CD14-positive monocyte (primary cell): ENCODE results near the gene RPTOR. TPM values are rescaled to one million over a fixed set of nuclear protein-coding genes. Genes with fewer than 3 reads are reported as not detected.

Experiments used
- DNase-seq, 3 donors: peaks; one replicate each; pipeline ENCODE4 v3.0.0-alpha.2; 2011 to 2022
- H2AFZ ChIP-seq: 2 replicates; pipeline ENCODE4 v1.6.0; 2012; ENCODE audit warnings: mild to moderate bottlenecking, low read depth, low read length, inconsistent platforms; ENCODE audit not compliant: insufficient read depth, poor library complexity, severe bottlenecking
- H3K27ac ChIP-seq, 2 donors: 1 replicate in 1 of 2; 2 replicates in 1 of 2; pipeline ENCODE4 v1.5.1; 2012 to 2013; ENCODE audit warnings: low read length in 2 of 2, control low read depth in 1 of 2, inconsistent platforms in 1 of 2, low read depth in 1 of 2, mild to moderate bottlenecking in 1 of 2
- H3K27me3 ChIP-seq, 2 donors: one replicate each; pipeline versions ENCODE4 v1.6.0 to v1.6.1; 2011 to 2013; ENCODE audit warnings: low read length in 2 of 2; ENCODE audit not compliant: control insufficient read depth in 2 of 2, insufficient read depth in 2 of 2
- H3K36me3 ChIP-seq, 2 donors: replicated peaks in 1 of 2; 1 replicate in 1 of 2; 2 replicates in 1 of 2; pipeline versions ENCODE4 v1.5.1 to v1.6.1; 2012 to 2013; ENCODE audit warnings: low read length in 2 of 2, control low read depth in 1 of 2, inconsistent platforms in 1 of 2, mild to moderate bottlenecking in 1 of 2; ENCODE audit not compliant: insufficient read depth in 2 of 2, control insufficient read depth in 1 of 2
- H3K4me1 ChIP-seq, 2 donors: 1 replicate in 1 of 2; 2 replicates in 1 of 2; pipeline versions ENCODE4 v1.5.1 to v1.6.1; 2012 to 2013; ENCODE audit warnings: low read length in 2 of 2, control low read depth in 1 of 2, inconsistent platforms in 1 of 2, mild to moderate bottlenecking in 1 of 2, moderate library complexity in 1 of 2; ENCODE audit not compliant: insufficient read depth in 2 of 2, control insufficient read depth in 1 of 2
- H3K4me2 ChIP-seq: replicated peaks from 2 replicates; pipeline ENCODE3; 2012; ENCODE audit warnings: low read length, moderate library complexity, mild to moderate bottlenecking; ENCODE audit not compliant: poor library complexity, severe bottlenecking; ENCODE audit errors: extremely low read depth
- H3K4me3 ChIP-seq, 3 experiments: fragments of 200-600 bp in 1 of 3; sonication (generic) in 1 of 3; replicated peaks in 1 of 3; 1 replicate in 2 of 3; 2 replicates in 1 of 3; pipeline ENCODE4 v1.5.1; 2011 to 2013; ENCODE audit warnings: low read length in 3 of 3, mild to moderate bottlenecking in 3 of 3, control low read depth in 2 of 3, low read depth in 2 of 3, inconsistent platforms in 1 of 3, moderate library complexity in 1 of 3
- H3K79me2 ChIP-seq: 2 replicates; pipeline ENCODE4 v1.6.0; 2012; ENCODE audit warnings: mild to moderate bottlenecking, control low read depth, inconsistent platforms, low read length, moderate library complexity; ENCODE audit not compliant: insufficient read depth
- H3K9ac ChIP-seq: 2 replicates; pipeline ENCODE4 v1.6.0; 2017; ENCODE audit warnings: low read length, mild to moderate bottlenecking; ENCODE audit not compliant: insufficient read depth, poor library complexity, severe bottlenecking
- H3K9me3 ChIP-seq, 2 donors: replicated peaks in 1 of 2; 1 replicate in 1 of 2; 2 replicates in 1 of 2; pipeline versions ENCODE4 v1.5.1 to v1.6.1; 2012 to 2013; ENCODE audit warnings: low read length in 2 of 2, control low read depth in 1 of 2; ENCODE audit not compliant: control insufficient read depth in 1 of 2, insufficient read depth in 1 of 2
- H4K20me1 ChIP-seq: 2 replicates; pipeline ENCODE4 v1.6.0; 2012; ENCODE audit warnings: mild to moderate bottlenecking, low read length, control low read depth, moderate library complexity; ENCODE audit not compliant: insufficient read depth
- H3K27ac Mint-ChIP-seq, 7 donors: one replicate each; pipeline ENCODE4 v1.8.0; 2020; ENCODE audit warnings: mild to moderate bottlenecking in 7 of 7, mixed read lengths in 7 of 7, moderate library complexity in 6 of 7, inconsistent platforms in 2 of 7
- H3K27me3 Mint-ChIP-seq, 3 donors: one replicate each; pipeline ENCODE4 v1.8.0; 2021 to 2022; ENCODE audit warnings: low read depth in 3 of 3, mild to moderate bottlenecking in 3 of 3, mixed read lengths in 3 of 3, moderate library complexity in 3 of 3, inconsistent platforms in 1 of 3
- H3K36me3 Mint-ChIP-seq, 2 donors: one replicate each; pipeline ENCODE4 v1.8.0; 2020; ENCODE audit warnings: mixed read lengths in 2 of 2, inconsistent platforms in 1 of 2, mild to moderate bottlenecking in 1 of 2
- H3K4me1 Mint-ChIP-seq: one replicate; pipeline ENCODE4 v1.8.0; 2020; ENCODE audit warnings: mild to moderate bottlenecking, mixed read lengths
- H3K4me3 Mint-ChIP-seq, 2 donors: one replicate each; pipeline ENCODE4 v1.8.0; 2020; ENCODE audit warnings: mild to moderate bottlenecking in 2 of 2, mixed read lengths in 2 of 2, moderate library complexity in 1 of 2
- H3K9me3 Mint-ChIP-seq, 7 donors: one replicate each; pipeline ENCODE4 v1.8.0; 2020 to 2022; ENCODE audit warnings: mixed read lengths in 7 of 7, mild to moderate bottlenecking in 6 of 7, moderate library complexity in 6 of 7, inconsistent platforms in 2 of 7
- WGBS: methylation state at CpG from one replicate; pipeline ENCODE4 v1.1.5; 2013; ENCODE audit warnings: missing lambda C conversion rate; ENCODE audit not compliant: insufficient coverage; 5-methylcytosine and 5-hydroxymethylcytosine counted together
- intact Hi-C, 2 donors: fragments of 100-400 bp; cut with micrococcal nuclease; formaldehyde crosslinking; loops; one replicate each; pipeline versions ENCODE4 v1.15.0 to v1.15.1; 2023
- polyA plus RNA-seq, 3 donors: library from polyadenylated mRNA; depleted of rRNA in 1 of 3; unstranded in 2 of 3; stranded (reverse) in 1 of 3; fragments of 300-500 nt in 2 of 3; fragments of >200 nt in 1 of 3; fragmentation: Illumina TruSeq in 2 of 3; gene quantifications; 1 replicate in 2 of 3; 2 replicates in 1 of 3; pipeline ENCODE4 v1.2.3, GENCODE V29; 2012 to 2021
- TF ChIP-seq, protein P1 (sequence below): fragments of 200-600 bp; IDR thresholded peaks from one replicate; pipeline ENCODE4 v1.8.0; 2022; ENCODE audit warnings: antibody characterized with exemption, mild to moderate bottlenecking

Gene RPTOR
- polyA plus RNA-seq, 3 donors: 1.1 to 8.7 (median 2.6) TPM

DNA sequence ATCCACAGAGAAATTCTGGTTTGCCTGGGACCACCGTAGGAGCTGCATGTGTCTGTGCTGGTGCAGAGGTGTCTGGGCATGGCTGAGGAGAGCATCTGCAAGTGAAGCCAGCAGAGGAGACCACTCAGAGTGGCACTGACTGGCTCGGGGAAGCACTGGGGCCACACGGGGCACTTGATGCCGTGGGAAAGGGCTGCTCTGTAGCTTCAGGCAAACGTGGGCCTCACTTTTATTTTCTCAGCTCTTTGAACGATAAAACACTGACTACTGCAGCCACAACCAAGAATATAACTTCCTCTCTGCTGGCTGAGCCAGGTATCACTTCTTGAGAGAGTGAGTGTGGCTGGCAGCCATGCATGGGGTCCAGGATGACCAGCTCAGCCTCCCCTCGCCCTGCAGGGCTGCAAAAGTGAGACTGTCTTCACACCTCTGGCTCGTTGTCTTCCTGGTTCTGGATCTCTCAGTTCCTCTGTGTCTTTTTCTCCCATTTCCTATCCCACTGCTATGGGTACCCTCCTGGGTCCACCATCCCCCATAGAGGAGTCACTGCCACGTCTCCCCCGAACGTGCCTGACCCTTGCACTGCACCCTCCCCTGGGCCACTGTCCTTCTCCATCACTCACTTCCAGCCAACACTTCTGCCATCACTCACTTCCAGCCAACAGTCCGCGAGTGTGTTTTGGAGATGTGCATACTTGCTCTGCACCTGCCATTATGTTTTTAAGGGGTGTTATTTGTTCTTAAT is 245.6 kb downstream of the RPTOR start:
- Histone ChIP-seq H3K4me1 (no peaks in the 10 kb centered on the region), H4K20me1 (peaks cover 3% of the 10 kb centered on the region), H3K27ac (no peak overlapping the region), H3K36me3 (peaks cover 15 to 24% of the 10 kb centered on the region in 2 donors), H3K9me3 (no peaks in the 10 kb centered on the region), H3K4me2 (no peak overlapping the region), H2AFZ (no peak overlapping the region), H3K79me2 (no peaks in the 10 kb centered on the region), H3K4me3 (no peak overlapping the region), H3K9ac (no peak overlapping the region), H3K27me3 (no peaks in the 10 kb centered on the region)
- Mint-ChIP-seq H3K27me3 (peaks cover 0 to 3% (median 2%) of the 10 kb centered on the region in 3 donors), H3K4me1 (no peaks in the 10 kb centered on the region), H3K36me3 (peaks cover 26 to 41% of the 10 kb centered on the region in 2 donors), H3K27ac (peak overlapping the region in 1 of 7 donors; percentile 43), H3K4me3 (no peak overlapping the region), H3K9me3 (peaks cover 0 to 7% (median 0%) of the 10 kb centered on the region in 7 donors)
- no peak for DNase-seq
- WGBS: 58% methylated on average over 8 of the region's 13 CpGs
- TF ChIP-seq, protein P1, sequence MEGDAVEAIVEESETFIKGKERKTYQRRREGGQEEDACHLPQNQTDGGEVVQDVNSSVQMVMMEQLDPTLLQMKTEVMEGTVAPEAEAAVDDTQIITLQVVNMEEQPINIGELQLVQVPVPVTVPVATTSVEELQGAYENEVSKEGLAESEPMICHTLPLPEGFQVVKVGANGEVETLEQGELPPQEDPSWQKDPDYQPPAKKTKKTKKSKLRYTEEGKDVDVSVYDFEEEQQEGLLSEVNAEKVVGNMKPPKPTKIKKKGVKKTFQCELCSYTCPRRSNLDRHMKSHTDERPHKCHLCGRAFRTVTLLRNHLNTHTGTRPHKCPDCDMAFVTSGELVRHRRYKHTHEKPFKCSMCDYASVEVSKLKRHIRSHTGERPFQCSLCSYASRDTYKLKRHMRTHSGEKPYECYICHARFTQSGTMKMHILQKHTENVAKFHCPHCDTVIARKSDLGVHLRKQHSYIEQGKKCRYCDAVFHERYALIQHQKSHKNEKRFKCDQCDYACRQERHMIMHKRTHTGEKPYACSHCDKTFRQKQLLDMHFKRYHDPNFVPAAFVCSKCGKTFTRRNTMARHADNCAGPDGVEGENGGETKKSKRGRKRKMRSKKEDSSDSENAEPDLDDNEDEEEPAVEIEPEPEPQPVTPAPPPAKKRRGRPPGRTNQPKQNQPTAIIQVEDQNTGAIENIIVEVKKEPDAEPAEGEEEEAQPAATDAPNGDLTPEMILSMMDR: no peak
- intact Hi-C loops: no loop called here

DNA sequence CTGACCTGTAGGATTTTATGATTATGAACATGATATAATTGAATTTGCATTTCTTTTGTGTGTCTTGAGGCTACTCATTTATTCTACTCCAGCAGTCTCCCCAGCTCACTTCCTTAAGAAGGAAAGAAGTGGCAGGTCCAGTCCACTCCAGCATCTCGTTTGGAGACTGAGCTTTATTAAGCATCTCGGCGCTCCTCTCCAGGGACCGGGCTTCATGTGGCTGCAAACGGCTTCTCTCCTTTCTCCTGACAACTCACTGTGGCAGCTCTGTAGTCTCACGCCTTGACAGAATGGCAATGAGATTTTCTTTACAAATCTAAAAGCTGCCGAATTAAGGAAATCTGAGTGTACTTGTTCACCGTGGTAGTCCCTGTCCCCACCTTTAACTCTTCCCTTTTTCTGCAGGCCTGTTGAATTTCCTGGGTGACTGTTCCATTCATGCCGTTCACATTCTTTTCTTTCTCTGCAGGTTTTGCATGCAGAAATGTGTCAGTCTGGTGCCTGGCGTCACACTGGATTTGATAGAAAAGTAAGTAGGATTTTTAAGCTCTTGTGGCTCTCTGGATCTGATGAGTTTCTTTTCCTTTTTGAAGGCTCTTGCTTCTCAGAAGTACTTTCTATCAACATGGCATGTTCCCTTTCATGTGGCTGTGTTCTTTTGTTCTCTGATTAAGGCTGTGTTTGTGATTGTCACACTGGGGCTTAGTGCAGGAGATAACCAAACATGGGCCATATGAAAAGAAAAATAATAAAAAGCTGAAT is 246.5 kb downstream of the RPTOR start:
- intact Hi-C loops: no loop called here
- H3K4me1 Mint-ChIP-seq: no peaks in the 10 kb centered on the region
- H3K4me1 ChIP-seq: no peaks in the 10 kb centered on the region
- no peaks in the 10 kb centered on the region for H3K27me3 ChIP-seq
- H3K27ac Mint-ChIP-seq: peak overlapping the region in 1 of 7 donors; percentile 4
- no peak overlapping the region for H3K4me2 ChIP-seq
- no peak overlapping the region for H3K27ac ChIP-seq
- peaks cover 0 to 1% of the 10 kb centered on the region in 2 donors for H3K9me3 ChIP-seq
- no peak overlapping the region for H3K4me3 ChIP-seq
- WGBS: 81% methylated on average over 7 of the region's 10 CpGs
- H3K36me3 Mint-ChIP-seq: peaks cover 34 to 44% of the 10 kb centered on the region in 2 donors
- no peaks in the 10 kb centered on the region for H4K20me1 ChIP-seq
- no peak overlapping the region for H2AFZ ChIP-seq
- no peak for DNase-seq
- no peak overlapping the region for H3K9ac ChIP-seq
- no peak overlapping the region for H3K4me3 Mint-ChIP-seq
- H3K36me3 ChIP-seq: peaks cover 15 to 29% of the 10 kb centered on the region in 2 donors
- H3K9me3 Mint-ChIP-seq: peaks cover 2 to 11% (median 4%) of the 10 kb centered on the region in 7 donors
- H3K27me3 Mint-ChIP-seq: peaks cover 0 to 3% (median 0%) of the 10 kb centered on the region in 3 donors
- H3K79me2 ChIP-seq: no peaks in the 10 kb centered on the region
- TF ChIP-seq, protein P1: no peak
